ENCODE measurements around the gene PRR18.

The PRR18 gene

DNA sequence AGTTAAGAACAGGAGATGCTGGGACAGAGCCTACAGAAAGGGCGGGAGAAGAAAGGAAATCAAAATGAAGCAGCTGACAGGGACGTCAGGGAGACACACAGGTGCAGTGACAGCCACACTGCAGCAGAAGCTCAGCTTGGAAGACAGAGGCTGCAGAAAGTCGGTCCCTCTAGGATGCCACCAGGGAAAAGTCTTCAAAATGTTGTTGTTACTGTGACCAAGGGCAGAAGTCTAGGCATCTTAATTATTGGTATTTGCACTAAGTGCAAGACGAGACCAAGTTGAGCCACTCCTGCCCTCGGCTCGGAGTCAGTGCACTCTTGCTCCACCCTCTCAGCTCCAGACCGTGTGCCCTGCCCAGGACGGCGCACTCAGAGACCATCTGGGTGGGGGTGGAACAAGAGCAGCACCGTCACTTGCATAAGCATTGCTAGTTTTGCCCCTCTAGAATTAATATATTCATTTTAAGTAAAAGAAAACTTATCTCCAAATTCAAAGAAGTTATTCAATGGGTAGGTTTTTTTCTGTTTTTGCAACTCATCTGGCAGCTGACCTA lies 2.6 kb downstream of the PRR18 start:
- no peak for DNase-seq (ENCODE audit: low read depth in 2 of 2)

GRCh38 chr6:166304106-166304505 lies 4.1 kb downstream of the PRR18 start:
- DNase-seq (ENCODE audit: low read depth in 2 of 2): no peak

DNA sequence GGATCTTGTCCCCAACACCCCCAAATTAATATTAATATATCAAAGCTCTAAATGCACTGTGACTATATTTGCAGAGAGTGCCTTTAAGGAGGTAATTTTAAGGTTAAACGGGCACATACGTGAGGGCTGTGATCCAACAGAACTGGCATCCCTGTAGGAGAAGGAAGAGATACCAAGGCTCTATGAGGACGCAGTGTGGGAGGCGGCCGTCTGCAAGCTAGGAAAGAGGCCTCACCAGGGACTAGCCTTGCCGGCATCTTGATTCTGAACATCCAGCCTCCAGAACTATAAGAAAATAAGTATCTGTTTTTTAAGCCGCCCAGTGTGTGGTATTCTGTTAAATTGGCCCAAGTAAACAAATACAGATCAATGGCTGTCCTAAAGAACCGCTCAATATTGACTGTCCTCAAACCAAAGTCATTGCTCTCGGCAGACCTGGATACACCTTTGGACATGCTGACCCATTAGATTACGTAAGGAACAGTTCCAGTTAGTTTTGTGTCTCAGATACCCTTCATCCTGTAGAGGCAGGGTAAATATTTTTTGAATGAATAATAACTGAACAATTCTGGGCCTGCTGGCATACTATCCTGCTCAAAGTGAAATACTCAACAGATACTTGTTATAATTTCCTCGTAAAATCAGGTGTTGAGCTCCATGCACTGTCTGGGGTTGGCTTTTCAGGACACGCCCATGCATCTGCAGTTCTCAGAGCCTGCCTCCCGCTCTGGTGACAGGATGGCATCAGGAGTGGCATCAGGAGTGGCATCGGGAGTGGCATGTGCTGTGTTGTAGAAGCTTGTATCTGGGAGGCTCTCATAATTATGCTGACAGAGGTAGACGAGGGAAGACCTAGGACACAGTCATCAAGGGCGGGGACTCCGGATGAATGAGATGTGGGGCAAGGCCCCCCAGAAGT lies 6.3 kb downstream of the PRR18 start:
- no peak for DNase-seq (ENCODE audit: low read depth in 2 of 2)

DNA sequence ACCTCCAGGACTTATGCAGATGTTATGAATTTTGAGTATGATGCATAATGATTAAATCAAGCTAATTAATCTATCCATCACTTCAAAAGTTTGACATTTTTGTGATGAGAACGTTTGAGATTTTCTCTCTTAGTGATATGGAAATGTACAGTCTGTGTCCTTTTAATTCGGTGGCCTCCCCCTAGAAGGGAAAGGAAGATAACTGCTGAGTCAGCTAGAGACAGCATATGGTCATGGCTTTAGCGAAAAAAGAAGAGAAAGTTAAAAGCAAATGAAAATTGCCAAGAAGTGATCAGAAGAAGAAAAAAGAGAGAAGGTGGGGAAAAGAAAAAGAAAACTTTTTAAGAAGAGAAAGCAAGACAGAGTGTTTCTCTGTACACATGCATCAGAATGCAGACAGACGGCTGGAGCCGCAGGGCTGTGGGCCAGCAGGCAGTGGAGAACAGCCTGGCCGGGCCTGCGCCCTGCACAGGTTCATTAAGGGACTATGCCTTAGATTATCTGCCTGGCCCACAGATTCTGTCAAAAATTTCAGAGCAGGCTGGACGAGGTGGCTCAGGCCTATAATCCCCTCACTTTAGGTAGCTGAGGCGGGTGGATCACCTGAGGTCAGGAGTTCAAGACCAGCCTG lies 7.7 kb downstream of the PRR18 start:
- DNase-seq (ENCODE audit: low read depth in 2 of 2): no peak

- DNase-seq (ENCODE audit: low read depth in 2 of 2): no peak
Observed at GRCh38 chr6:166297606-166298005, 10.6 kb downstream of the PRR18 start.

DNA sequence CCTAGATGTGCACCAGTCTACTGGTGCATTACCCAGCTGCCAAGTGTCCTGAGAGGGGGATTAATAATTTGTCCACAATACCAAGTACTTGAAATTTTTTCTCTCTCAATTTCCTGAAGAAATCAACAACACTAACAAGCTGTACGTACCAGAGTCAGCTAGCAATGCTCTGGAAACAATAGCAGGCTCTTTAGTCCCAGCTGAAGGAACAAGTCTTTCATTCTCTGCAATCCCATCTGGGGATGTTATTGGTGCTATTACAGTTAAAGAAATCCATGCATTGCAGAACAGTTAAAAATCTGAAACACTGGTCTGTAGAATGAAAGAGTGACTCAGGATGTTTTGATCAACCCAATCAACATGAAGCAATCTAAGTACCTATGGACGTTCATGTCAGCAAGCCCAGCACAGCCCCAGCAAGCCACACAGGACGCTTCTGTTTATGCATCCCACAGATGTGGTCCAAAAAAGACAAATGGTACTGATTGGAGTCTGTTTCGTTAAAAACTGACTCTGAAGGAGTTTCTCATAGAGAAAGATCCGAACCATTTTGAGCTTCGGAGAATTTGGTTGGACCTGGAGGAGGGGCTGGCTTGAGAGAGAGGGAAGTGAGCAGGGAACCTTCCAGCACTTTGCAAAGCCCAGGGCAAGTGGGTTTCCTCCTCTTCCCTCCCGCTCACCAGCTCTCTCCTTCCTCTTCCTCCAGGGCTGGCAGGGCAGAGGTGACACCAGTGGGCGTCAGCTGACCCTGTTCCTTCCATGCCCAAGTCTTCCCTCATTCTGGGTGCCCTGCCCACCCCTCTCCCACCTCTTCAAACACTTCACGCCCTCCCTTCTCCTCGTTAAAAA lies 11.9 kb downstream of the PRR18 start:
- no peak for DNase-seq (ENCODE audit: low read depth in 2 of 2)

GRCh38 chr6:166293731-166294584 lies 14.2 kb downstream of the PRR18 start:
- DNase-seq (ENCODE audit: low read depth in 2 of 2): no peak

GRCh38 chr6:166289207-166290060 lies 18.8 kb downstream of the PRR18 start:
- no peak for DNase-seq (ENCODE audit: low read depth in 2 of 2)

- no peak for DNase-seq (ENCODE audit: low read depth in 2 of 2)
Observed at GRCh38 chr6:166286839-166287271, 21.3 kb downstream of the PRR18 start.

GRCh38 chr6:166285233-166285632 lies 23.0 kb downstream of the PRR18 start:
- DNase-seq (ENCODE audit: low read depth in 2 of 2): no peak

- no peak for DNase-seq (ENCODE audit: low read depth in 2 of 2)
Observed at GRCh38 chr6:166284640-166285039, 23.6 kb downstream of the PRR18 start.

DNA sequence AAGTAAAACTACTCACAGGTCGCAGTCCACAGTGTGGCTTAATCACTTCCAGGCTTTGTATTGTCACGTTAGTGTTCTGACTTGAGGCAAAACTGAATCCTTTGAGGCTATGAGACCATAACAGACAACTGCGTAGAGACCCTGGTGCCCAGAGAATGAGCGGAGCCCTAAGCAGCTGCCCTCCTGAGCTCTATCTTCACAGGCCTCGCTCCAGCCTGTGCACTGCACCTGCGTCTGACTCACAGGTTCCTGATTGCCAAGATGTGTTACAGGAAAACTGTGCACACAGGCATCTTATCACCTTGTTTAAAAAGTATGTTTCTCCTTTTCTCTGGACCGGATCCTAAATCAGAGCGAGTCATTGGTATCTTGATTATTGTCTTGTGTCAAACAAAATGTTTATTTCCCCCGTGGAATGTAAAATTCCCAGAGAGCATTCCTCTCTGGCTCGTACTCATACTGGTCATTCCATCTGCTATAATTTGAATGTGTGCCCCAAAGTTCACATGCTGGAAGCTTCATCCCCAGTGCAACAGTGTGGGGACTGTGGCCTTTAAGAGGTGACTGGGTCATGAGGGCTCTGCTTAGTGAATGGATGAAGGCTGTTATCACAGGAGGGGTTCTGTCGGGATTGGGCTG lies 25.7 kb downstream of the PRR18 start:
- DNase-seq (ENCODE audit: low read depth in 2 of 2): no peak

- no peak for DNase-seq (ENCODE audit: low read depth in 2 of 2)
Observed at GRCh38 chr6:166281104-166281503, 27.1 kb downstream of the PRR18 start.

DNA sequence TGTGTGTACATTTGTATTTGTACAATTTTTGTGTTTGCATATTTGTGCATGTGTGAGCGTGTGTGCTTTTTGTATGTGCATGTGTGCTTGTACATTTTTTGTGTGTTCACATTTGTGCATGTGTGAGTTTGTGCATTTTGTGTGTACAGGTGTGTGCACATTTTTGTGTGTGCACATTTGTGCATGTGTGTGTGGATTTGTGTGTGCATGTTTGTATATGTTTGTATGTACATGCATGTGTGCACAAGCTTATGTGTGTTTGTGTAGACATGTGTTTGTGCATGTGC lies 28.9 kb downstream of the PRR18 start:
- DNase-seq (ENCODE audit: low read depth in 2 of 2): no peak

DNA sequence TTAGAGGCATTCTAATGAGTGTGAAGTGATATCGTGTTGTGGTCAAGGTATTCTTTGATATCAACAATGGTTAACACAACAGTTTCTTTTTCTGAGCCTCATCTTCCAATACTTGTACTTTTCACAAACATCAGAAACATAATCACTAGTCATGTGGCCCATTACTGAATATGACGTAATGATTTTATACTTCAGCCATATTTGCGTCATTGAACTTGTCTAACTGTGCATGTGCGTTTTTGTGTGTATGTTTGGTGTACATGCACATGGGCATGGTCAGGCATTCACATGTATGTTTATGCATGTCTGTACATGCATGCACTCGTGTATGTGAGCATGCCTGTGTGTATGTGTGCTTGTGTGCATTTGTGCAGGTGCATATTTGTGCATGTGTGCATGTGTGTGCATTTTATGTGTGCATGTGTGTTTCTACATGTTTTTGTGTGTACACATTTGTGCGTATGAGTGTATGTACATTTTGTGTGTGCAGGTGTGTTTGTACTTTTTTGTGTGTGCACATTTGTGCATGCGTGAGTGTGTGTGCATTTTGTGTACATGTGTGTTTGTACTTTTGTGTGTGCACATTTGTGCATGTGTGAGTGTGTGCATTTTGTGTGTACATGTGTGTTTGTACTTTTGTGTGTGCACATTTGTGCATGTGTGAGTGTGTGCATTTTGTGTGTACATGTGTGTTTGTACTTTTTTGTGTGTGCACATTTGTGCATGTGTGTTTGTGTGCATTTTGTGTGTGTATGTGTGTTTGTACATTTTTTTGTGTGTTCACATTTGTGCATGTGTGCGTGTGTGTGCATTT lies 29.4 kb downstream of the PRR18 start:
- no peak for DNase-seq (ENCODE audit: low read depth in 2 of 2)

DNA sequence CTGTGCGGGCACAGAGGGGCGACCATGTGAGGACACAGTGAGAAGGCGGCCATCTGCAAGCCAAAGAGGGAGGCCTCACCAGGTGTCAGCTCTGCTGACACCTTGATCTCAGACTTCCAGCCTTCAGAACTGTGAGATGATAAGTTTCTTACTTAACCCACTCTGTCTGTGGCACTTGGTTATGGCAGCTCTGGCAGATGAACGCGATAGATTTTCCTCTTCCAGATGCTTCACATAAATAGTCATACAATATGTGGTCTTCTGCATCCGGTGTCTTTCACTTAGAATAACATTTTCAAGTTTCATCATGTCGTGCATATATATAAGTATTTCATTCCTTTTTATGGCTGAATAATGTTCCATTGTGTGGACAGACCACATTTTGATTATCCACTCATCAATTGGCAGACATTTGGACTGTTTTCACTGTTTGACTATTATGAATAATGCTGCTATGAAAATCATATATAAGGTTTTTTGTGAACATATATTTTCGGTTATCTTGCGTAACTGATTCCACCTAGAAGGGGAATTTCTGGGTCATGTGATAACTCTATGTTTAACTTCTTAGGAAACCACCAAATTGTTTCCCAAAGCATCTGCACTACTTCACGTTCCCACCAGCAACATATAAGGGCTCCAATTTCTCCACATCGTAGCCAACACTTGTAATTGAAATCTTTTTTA lies 30.2 kb downstream of the PRR18 start:
- no peak for DNase-seq (ENCODE audit: low read depth in 2 of 2)

DNA sequence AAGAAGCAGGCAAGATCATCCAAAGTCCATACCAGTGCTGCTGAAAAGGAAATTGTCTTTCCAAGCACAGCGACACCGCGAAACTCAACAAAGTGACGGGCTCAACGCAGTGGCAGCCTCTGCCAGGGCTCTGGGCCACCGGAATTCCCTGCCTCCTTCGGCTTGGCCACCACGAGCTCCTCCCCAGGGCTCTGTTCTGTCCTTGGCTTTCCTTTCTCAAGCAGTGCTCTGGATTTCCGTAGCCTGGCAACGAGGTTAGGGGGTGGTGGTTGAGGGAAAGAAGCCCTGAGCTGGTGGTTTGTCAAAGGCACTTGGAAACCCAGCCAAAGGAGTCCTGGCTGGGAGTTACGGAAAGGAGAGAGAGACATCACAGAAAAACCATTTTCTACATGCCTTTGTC lies 31.2 kb downstream of the PRR18 start:
- DNase-seq (ENCODE audit: low read depth in 2 of 2): no peak

DNA sequence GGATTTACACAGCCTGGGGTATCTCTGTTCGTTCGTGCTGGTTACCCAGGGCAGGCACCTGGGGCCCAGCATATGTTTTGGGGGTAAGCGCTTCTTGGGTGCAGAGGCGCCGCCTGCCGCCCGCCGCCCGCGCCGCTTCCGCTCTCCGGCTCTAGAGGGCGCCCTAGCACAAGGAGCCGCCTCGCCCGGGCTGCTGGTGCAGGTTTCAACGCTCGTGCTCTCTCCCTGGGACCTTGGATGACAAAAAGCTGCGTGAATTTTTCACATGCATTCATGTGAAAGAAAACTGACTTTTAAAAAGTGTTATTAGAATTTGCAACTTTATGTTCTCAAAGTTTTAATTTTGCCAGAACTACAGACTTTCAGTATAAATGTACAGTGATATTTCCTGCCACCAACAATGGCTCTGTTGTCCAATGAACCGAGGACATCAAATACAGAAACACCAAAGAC lies 32.5 kb downstream of the PRR18 start:
- DNase-seq (ENCODE audit: low read depth in 2 of 2): peak; percentile 39 to 69

Data from stimulated activated CD4-positive, alpha-beta T cell treated with anti-CD3 and anti-CD28 coated beads, Interleukin-15, amount 100 ng/mL, for 48 hours (primary cell).